AG08395 (cell line): Measurements from ENCODE around the gene MYL6B.
A peak's percentile ranks its signal among the peaks of the same experiment; 100 is the strongest.
"Not testable (repeated sequence)": the region's sequence is repeated elsewhere in the genome, so short reads cannot be mapped to it uniquely, and the experiment has no call there.

Source experiments
- DNase-seq: peaks from one replicate; pipeline ENCODE4 v3.0.0; 2012; ENCODE audit warnings: mixed read lengths, low spot score

Gene MYL6B

GRCh38 chr12:56153678-56154065 lies 1.3 kb downstream of the MYL6B start:
- DNase-seq: no peak

- DNase-seq: no peak
These were observed 1.9 kb downstream of the MYL6B start for GRCh38 chr12:56154246-56154771.

- DNase-seq: no peak
These were observed 2.4 kb downstream of the MYL6B start for GRCh38 chr12:56154818-56155217.

- DNase-seq: no peak
These were observed 3.0 kb downstream of the MYL6B start for GRCh38 chr12:56155256-56155845.

GRCh38 chr12:56156464-56157200 lies 4.2 kb downstream of the MYL6B start:
- not testable (repeated sequence) for DNase-seq

- DNase-seq: peak; percentile 81
These were observed 5.0 kb downstream of the MYL6B start for GRCh38 chr12:56157201-56158028.

- DNase-seq: peak; percentile 95
These were observed 5.9 kb downstream of the MYL6B start, which contains the start of gene MYL6 for GRCh38 chr12:56158029-56158925. Gene MYL6, plus strand, starts transcription at chr12:56158359. Its CDS starts 43 bp downstream, at chr12:56158402.

GRCh38 chr12:56158926-56159461 lies 6.6 kb downstream of the MYL6B start:
- peak; percentile 76 for DNase-seq

- no peak for DNase-seq
These were observed 7.2 kb downstream of the MYL6B start for GRCh38 chr12:56159482-56160192.

- peak; percentile 25 for DNase-seq
These were observed 7.9 kb downstream of the MYL6B start for GRCh38 chr12:56160193-56160763.

- no peak for DNase-seq
These were observed 8.7 kb downstream of the MYL6B start for GRCh38 chr12:56160894-56161689.

GRCh38 chr12:56161690-56162351 lies 9.4 kb downstream of the MYL6B start:
- no peak for DNase-seq

- no peak for DNase-seq
These were observed 10.3 kb downstream of the MYL6B start for GRCh38 chr12:56162468-56163290.

GRCh38 chr12:56163533-56164344 lies 11.4 kb downstream of the MYL6B start:
- no peak for DNase-seq

- no peak for DNase-seq
These were observed 11.9 kb downstream of the MYL6B start for GRCh38 chr12:56164345-56164729.

- no peak for DNase-seq
These were observed 13.0 kb downstream of the MYL6B start for GRCh38 chr12:56165369-56165768.

GRCh38 chr12:56169229-56169759 lies 16.9 kb downstream of the MYL6B start:
- DNase-seq: no peak
